HepG2 (cell line): ENCODE results near the gene RPS27A. TPM values are rescaled to one million over a fixed set of nuclear protein-coding genes. Genes with fewer than 3 reads are reported as not detected.

Experiments used
- ATM ChIP-seq: fragments of 450-650 bp; IDR thresholded peaks from 2 replicates; pipeline ENCODE4 v1.7.1; 2017; ENCODE audit warnings: mild to moderate bottlenecking, borderline replicate concordance
- FOXA3 ChIP-seq: IDR thresholded peaks from 2 replicates; pipeline ENCODE4 v1.6.1; 2016; ENCODE audit warnings: missing genetic modification reagents, missing compliant biosample characterization
- FOXP4 ChIP-seq: sonication (generic); formaldehyde crosslinking; IDR thresholded peaks from 2 replicates; pipeline ENCODE4 v1.4.0; 2020; ENCODE audit warnings: missing genetic modification reagents
- HMGA1 ChIP-seq: sonication (generic); formaldehyde crosslinking; conservative IDR thresholded peaks from 2 replicates; pipeline ENCODE4 v1.4.0; 2020; ENCODE audit warnings: missing genetic modification reagents
- HNF1A ChIP-seq, 2 experiments: sonication (generic) in 1 of 2; formaldehyde crosslinking in 1 of 2; IDR thresholded peaks; 2 replicates each; pipeline versions ENCODE4 v1.4.0 to v1.6.1; 2016 to 2020; ENCODE audit warnings: borderline replicate concordance in 1 of 2, low read depth in 1 of 2, mild to moderate bottlenecking in 1 of 2, missing genetic modification reagents in 1 of 2
- IRF1 ChIP-seq: sonication (generic); formaldehyde crosslinking; IDR thresholded peaks from 2 replicates; pipeline ENCODE4 v1.4.0; 2020; ENCODE audit warnings: low read depth, mild to moderate bottlenecking, missing genetic modification reagents
- MED8 ChIP-seq: sonication (generic); formaldehyde crosslinking; IDR thresholded peaks from 2 replicates; pipeline ENCODE4 v1.8.1; 2023; ENCODE audit warnings: mild to moderate bottlenecking, missing genetic modification reagents; ENCODE audit not compliant: insufficient replicate concordance
- RCOR2 ChIP-seq: IDR thresholded peaks from 2 replicates; pipeline ENCODE4 v1.6.1; 2016; ENCODE audit warnings: missing biosample characterization, missing genetic modification reagents
- RELA ChIP-seq: sonication (generic); formaldehyde crosslinking; IDR thresholded peaks from 2 replicates; pipeline ENCODE4 v1.4.0; 2020; ENCODE audit warnings: missing genetic modification reagents
- RNF2 ChIP-seq: fragments of 450-650 bp; conservative IDR thresholded peaks from 2 replicates; pipeline ENCODE4 v1.6.1; 2016; ENCODE audit warnings: low read depth
- SRF ChIP-seq: IDR thresholded peaks from 2 replicates; pipeline ENCODE4 v1.6.1; 2011; ENCODE audit warnings: mild to moderate bottlenecking, low read depth, low read length, moderate library complexity
- TBX3 ChIP-seq: fragments of 450-650 bp; IDR thresholded peaks from 2 replicates; pipeline ENCODE4 v1.6.1; 2017; ENCODE audit warnings: antibody characterized with exemption, mild to moderate bottlenecking, inconsistent platforms, borderline replicate concordance
- ZBTB34 ChIP-seq: sonication (generic); formaldehyde crosslinking; IDR thresholded peaks from 2 replicates; pipeline ENCODE4 v1.8.0; 2022; ENCODE audit warnings: mild to moderate bottlenecking, missing genetic modification reagents
- ZBTB39 ChIP-seq: sonication (generic); formaldehyde crosslinking; IDR thresholded peaks from 2 replicates; pipeline ENCODE4 v1.5.0; 2020; ENCODE audit warnings: missing genetic modification reagents
- ZNF10 ChIP-seq: sonication (generic); formaldehyde crosslinking; IDR thresholded peaks from 2 replicates; pipeline ENCODE4 v1.4.0; 2020; ENCODE audit warnings: mild to moderate bottlenecking, low read depth, missing genetic modification reagents, borderline replicate concordance
- ZNF44 ChIP-seq: sonication (generic); formaldehyde crosslinking; IDR thresholded peaks from 2 replicates; pipeline ENCODE4 v1.5.1; 2020; ENCODE audit warnings: mild to moderate bottlenecking, missing genetic modification reagents
- ZNF549 ChIP-seq: sonication (generic); formaldehyde crosslinking; IDR thresholded peaks from 2 replicates; pipeline ENCODE4 v1.5.0; 2020; ENCODE audit warnings: missing genetic modification reagents
- polyA plus RNA-seq, 8 experiments: library from polyadenylated mRNA; depleted of rRNA in 3 of 8; stranded (reverse) in 7 of 8; unstranded in 1 of 8; fragments of >200 nt; fragmentation: Illumina TruSeq in 4 of 8; extraction: Trizol in 4 of 8; gene quantifications; 2 replicates each; pipeline versions ENCODE4 v1.2.1 to v1.2.3, GENCODE V29; 2011 to 2016; ENCODE audit warnings: low read depth in 4 of 8, missing spikeins in 1 of 8, mixed read lengths in 1 of 8; ENCODE audit not compliant: insufficient read depth in 1 of 8
- total RNA-seq, 5 experiments: library from RNA; depleted of rRNA; stranded (reverse); fragments of >200 nt; fragmentation: Illumina TruSeq; extraction: Trizol; gene quantifications; 2 replicates each; pipeline ENCODE4 v1.2.3, GENCODE V29; 2016; ENCODE audit warnings: low read depth in 1 of 5

The RPS27A gene
- total and polyA plus RNA-seq, 2 of the 13 experiments (the other 11 are each of a cell fraction or from before 2014, with no cell fraction given), result 2,779 to 3,269 TPM

GRCh38 chr2:55232084-55232862 is at the start of gene RPS27A, which contains the start of gene CLHC1 (continued):
- TF ChIP-seq HNF1A (IDR thresholded peaks at IDR 0.05; ENCODE audit: low read depth), result no peak
- TF ChIP-seq HNF1A (CRISPR knock-in tag; IDR thresholded peaks at IDR 0.05; ENCODE audit: borderline replicate concordance), result peak; percentile 30; the same call in 1 of the 2 replicates
- no peak for TF ChIP-seq ZNF549
- no peak for TF ChIP-seq ZNF10 (CRISPR knock-in tag)
- no peak for TF ChIP-seq ZBTB39 (CRISPR knock-in tag)
- peak; percentile 3 for TF ChIP-seq FOXP4 (CRISPR knock-in tag)
- no peak; the same call in 1 of the 2 replicates for TF ChIP-seq SRF
- 0 out of 2 replicates have a peak, but pooled peaks have one; percentile 28 for TF ChIP-seq TBX3
- no peak for TF ChIP-seq RELA (CRISPR knock-in tag)
- peak; percentile 95 for TF ChIP-seq ZNF44 (CRISPR knock-in tag)
- TF ChIP-seq MED8, result peak; percentile 58
- TF ChIP-seq ATM, result no peak
- peak; percentile 56 for TF ChIP-seq FOXA3 (CRISPR knock-in tag)
- no peak for TF ChIP-seq RCOR2
- TF ChIP-seq HMGA1, result no peak
- TF ChIP-seq IRF1 (CRISPR knock-in tag), result no peak
- TF ChIP-seq RNF2, result no peak; the same call in 1 of the 2 replicates
- TF ChIP-seq ZBTB34 (CRISPR knock-in tag), result 0 out of 2 replicates have a peak, but pooled peaks have one; percentile 11
